K562 (cell line): Measurements from ENCODE around the gene ATP13A1. TPM values are rescaled to one million over a fixed set of nuclear protein-coding genes. Genes with fewer than 3 reads are reported as not detected.

Experiments used
- FOXA1 ChIP-seq: fragments of 450-650 bp; IDR thresholded peaks from 2 replicates; pipeline ENCODE4 v1.6.1; 2016; ENCODE audit warnings: mild to moderate bottlenecking, borderline replicate concordance
- FOXP1 ChIP-seq: sonication (generic); formaldehyde crosslinking; IDR thresholded peaks from 2 replicates; pipeline ENCODE4 v1.8.0; 2022; ENCODE audit warnings: mild to moderate bottlenecking, missing genetic modification reagents
- GATAD2B ChIP-seq: fragments of 450-650 bp; IDR thresholded peaks from 2 replicates; pipeline ENCODE4 v1.6.1; 2017; ENCODE audit warnings: mild to moderate bottlenecking, borderline replicate concordance
- HLTF ChIP-seq: fragments of 450-650 bp; IDR thresholded peaks from 2 replicates; pipeline ENCODE4 v1.6.1; 2016
- HNRNPUL1 ChIP-seq: fragments of 200-400 bp; formaldehyde crosslinking; IDR thresholded peaks from 2 replicates; pipeline ENCODE4 v1.6.1; 2017; ENCODE audit warnings: low read length
- MYBL2 ChIP-seq, 2 experiments: fragments of 450-650 bp in 1 of 2; sonication (generic) in 1 of 2; formaldehyde crosslinking in 1 of 2; IDR thresholded peaks; 2 replicates each; pipeline versions ENCODE4 v1.6.1 to v1.8.1; 2017 to 2022; ENCODE audit warnings: borderline replicate concordance in 1 of 2, inconsistent platforms in 1 of 2, low read depth in 1 of 2, mild to moderate bottlenecking in 1 of 2, missing genetic modification reagents in 1 of 2, moderate library complexity in 1 of 2
- MYNN ChIP-seq, 2 experiments: sonication (generic); formaldehyde crosslinking in 1 of 2; IDR thresholded peaks; 2 replicates each; pipeline versions ENCODE4 v1.5.0 to v1.6.1; 2016 to 2020; ENCODE audit warnings: antibody characterized with exemption in 1 of 2, missing genetic modification reagents in 1 of 2
- PCBP1 ChIP-seq: fragments of 200-400 bp; formaldehyde crosslinking; IDR thresholded peaks from 2 replicates; pipeline ENCODE4 v1.6.1; 2018; ENCODE audit warnings: mild to moderate bottlenecking, low read depth, low read length; ENCODE audit not compliant: poor library complexity, severe bottlenecking
- PHF8 ChIP-seq: fragments of 200-600 bp; sonication (generic); IDR thresholded peaks from 2 replicates; pipeline ENCODE4 v1.6.1; 2012; ENCODE audit warnings: mixed run types, mild to moderate bottlenecking, inconsistent platforms, low read length, moderate library complexity, borderline replicate concordance
- PURB ChIP-seq: sonication (generic); formaldehyde crosslinking; IDR thresholded peaks from 2 replicates; pipeline ENCODE4 v1.9.0; 2021; ENCODE audit warnings: low read depth, mild to moderate bottlenecking, missing genetic modification reagents
- SREBF2 ChIP-seq: sonication (generic); formaldehyde crosslinking; IDR thresholded peaks from 2 replicates; pipeline ENCODE4 v1.4.0; 2020; ENCODE audit warnings: mild to moderate bottlenecking, missing genetic modification reagents
- TAF1 ChIP-seq: IDR thresholded peaks from 2 replicates; pipeline ENCODE4 v1.6.1; 2011; ENCODE audit warnings: mild to moderate bottlenecking, low read length, moderate library complexity; ENCODE audit not compliant: insufficient read depth, control insufficient read depth, severe bottlenecking; ENCODE audit errors: extremely low read depth
- TEAD2 ChIP-seq: fragments of 450-650 bp; IDR thresholded peaks from 2 replicates; pipeline ENCODE4 v1.6.1; 2016; ENCODE audit warnings: missing genetic modification characterization, control low read depth, missing compliant biosample characterization
- polyA plus RNA-seq, 8 experiments: library from polyadenylated mRNA; depleted of rRNA in 4 of 8; stranded (reverse) in 5 of 8; unstranded in 3 of 8; fragments of >200 nt; fragmentation: Nextera tagmentation in 2 of 8; fragmentation: Illumina TruSeq in 1 of 8; extraction: Ambion mirVana in 2 of 8; extraction: Trizol in 1 of 8; gene quantifications; 2 replicates each; pipeline versions ENCODE4 v1.2.1 to v1.2.3, GENCODE V29; 2011 to 2014; ENCODE audit warnings: inconsistent platforms in 1 of 8, missing spikeins in 1 of 8
- total RNA-seq, 7 experiments: library from RNA; depleted of rRNA in 6 of 7; stranded (reverse); fragments of >200 nt in 6 of 7; fragmentation: Illumina TruSeq in 2 of 7; extraction: Trizol in 2 of 7; gene quantifications; 2 replicates each; pipeline versions ENCODE4 v1.2.1 to v1.2.3, GENCODE V29; 2011 to 2021; ENCODE audit warnings: low replicate concordance in 1 of 7
- TF ChIP-seq, protein P1 (sequence below): fragments of 450-650 bp; formaldehyde crosslinking; IDR thresholded peaks from 2 replicates; pipeline ENCODE4 v1.4.0; 2022; ENCODE audit warnings: missing genetic modification characterization
- TF ChIP-seq, protein P2 (sequence below): sonication (generic); formaldehyde crosslinking; IDR thresholded peaks from 2 replicates; pipeline ENCODE4 v1.5.0; 2020; ENCODE audit warnings: missing genetic modification reagents
- TF ChIP-seq, protein P3 (sequence below): fragments of 450-650 bp; IDR thresholded peaks from 2 replicates; pipeline ENCODE4 v1.6.1; 2018; ENCODE audit warnings: mild to moderate bottlenecking, low read depth; ENCODE audit not compliant: partially characterized antibody
- TF ChIP-seq, protein P4 (sequence below): fragments of 250-450 bp; sonication (Bioruptor Pico); IDR thresholded peaks from 2 replicates; pipeline ENCODE4 v1.8.0; 2022; ENCODE audit warnings: inconsistent platforms, mild to moderate bottlenecking, moderate library complexity, borderline replicate concordance
- TF ChIP-seq, protein P5 (sequence below): fragments of 450-650 bp; IDR thresholded peaks from 2 replicates; pipeline ENCODE4 v1.6.1; 2017; ENCODE audit warnings: mild to moderate bottlenecking, moderate library complexity

ATP13A1 gene
- total and polyA plus RNA-seq, 9 of the 15 experiments (the other 6 are each of a cell fraction or from before 2014, with no cell fraction given): 0.90 to 83.8 (median 23.1) TPM

DNA sequence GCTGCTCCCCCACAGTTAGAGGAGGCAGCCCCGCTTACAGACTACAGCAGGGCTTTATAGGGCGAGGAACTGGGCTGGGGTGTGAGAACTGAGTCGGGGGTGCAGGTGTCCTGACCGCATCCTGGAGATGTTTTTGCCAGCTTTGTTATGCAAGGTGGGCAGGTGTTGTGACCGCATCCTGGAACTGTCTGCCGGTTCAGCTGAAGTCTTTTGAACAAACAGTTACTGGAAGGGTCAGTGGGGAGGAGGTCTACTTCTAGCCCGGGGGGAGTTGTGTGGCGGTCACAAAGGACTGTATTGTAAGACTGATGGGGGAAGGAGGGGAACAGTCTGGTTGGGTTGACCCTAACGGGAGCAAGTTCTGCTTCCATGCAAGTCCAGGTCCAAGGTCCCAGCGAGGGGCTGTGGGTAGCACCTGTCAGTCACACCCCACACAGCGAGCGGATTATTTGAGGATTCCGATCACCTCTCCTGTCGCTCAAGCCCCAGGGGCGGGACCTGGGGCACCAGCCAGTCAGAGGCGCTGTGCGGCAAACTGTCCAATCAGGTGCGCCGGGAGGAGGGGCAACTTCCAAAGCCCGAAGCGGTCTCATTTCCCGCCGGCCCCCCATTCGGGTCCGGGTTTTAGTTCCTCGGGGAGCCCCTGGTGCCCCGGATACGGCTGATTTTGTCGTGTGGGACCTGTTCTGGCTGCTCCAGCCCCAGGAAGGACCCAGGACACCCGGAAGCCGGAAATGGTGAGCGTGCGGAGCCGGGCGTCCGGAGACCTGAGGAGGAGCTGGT is 4.9 kb upstream of the ATP13A1 start, which contains the start of gene ZNF101 (continued):
- TF ChIP-seq, protein P1, sequence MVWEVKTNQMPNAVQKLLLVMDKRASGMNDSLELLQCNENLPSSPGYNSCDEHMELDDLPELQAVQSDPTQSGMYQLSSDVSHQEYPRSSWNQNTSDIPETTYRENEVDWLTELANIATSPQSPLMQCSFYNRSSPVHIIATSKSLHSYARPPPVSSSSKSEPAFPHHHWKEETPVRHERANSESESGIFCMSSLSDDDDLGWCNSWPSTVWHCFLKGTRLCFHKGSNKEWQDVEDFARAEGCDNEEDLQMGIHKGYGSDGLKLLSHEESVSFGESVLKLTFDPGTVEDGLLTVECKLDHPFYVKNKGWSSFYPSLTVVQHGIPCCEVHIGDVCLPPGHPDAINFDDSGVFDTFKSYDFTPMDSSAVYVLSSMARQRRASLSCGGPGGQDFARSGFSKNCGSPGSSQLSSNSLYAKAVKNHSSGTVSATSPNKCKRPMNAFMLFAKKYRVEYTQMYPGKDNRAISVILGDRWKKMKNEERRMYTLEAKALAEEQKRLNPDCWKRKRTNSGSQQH (CRISPR knock-in tag): no peak
- TF ChIP-seq, protein P2, sequence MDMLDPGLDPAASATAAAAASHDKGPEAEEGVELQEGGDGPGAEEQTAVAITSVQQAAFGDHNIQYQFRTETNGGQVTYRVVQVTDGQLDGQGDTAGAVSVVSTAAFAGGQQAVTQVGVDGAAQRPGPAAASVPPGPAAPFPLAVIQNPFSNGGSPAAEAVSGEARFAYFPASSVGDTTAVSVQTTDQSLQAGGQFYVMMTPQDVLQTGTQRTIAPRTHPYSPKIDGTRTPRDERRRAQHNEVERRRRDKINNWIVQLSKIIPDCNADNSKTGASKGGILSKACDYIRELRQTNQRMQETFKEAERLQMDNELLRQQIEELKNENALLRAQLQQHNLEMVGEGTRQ: no peak
- TF ChIP-seq, protein P3, sequence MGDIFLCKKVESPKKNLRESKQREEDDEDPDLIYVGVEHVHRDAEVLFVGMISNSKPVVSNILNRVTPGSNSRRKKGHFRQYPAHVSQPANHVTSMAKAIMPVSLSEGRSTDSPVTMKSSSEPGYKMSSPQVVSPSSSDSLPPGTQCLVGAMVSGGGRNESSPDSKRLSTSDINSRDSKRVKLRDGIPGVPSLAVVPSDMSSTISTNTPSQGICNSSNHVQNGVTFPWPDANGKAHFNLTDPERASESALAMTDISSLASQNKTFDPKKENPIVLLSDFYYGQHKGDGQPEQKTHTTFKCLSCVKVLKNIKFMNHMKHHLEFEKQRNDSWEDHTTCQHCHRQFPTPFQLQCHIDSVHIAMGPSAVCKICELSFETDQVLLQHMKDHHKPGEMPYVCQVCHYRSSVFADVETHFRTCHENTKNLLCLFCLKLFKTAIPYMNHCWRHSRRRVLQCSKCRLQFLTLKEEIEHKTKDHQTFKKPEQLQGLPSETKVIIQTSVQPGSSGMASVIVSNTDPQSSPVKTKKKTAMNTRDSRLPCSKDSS: no peak
- TF ChIP-seq PURB (CRISPR knock-in tag): no peak
- TF ChIP-seq SREBF2 (CRISPR knock-in tag): no peak
- TF ChIP-seq FOXP1: no peak
- TF ChIP-seq MYNN (IDR thresholded peaks at IDR 0.05): no peak
- no peak for TF ChIP-seq MYNN (CRISPR knock-in tag; IDR thresholded peaks at IDR 0.05)
- TF ChIP-seq HNRNPUL1: no peak
- peak; percentile 84 for TF ChIP-seq TAF1
- no peak for TF ChIP-seq HLTF
- TF ChIP-seq FOXA1: no peak
- TF ChIP-seq, protein P4, sequence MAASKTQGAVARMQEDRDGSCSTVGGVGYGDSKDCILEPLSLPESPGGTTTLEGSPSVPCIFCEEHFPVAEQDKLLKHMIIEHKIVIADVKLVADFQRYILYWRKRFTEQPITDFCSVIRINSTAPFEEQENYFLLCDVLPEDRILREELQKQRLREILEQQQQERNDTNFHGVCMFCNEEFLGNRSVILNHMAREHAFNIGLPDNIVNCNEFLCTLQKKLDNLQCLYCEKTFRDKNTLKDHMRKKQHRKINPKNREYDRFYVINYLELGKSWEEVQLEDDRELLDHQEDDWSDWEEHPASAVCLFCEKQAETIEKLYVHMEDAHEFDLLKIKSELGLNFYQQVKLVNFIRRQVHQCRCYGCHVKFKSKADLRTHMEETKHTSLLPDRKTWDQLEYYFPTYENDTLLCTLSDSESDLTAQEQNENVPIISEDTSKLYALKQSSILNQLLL (CRISPR knock-in tag): no peak
- TF ChIP-seq TEAD2: no peak
- no peak for TF ChIP-seq GATAD2B
- peak; percentile 82 for TF ChIP-seq PHF8
- TF ChIP-seq MYBL2 (IDR thresholded peaks at IDR 0.05; ENCODE audit: low read depth): no peak
- no peak for TF ChIP-seq MYBL2 (CRISPR knock-in tag; IDR thresholded peaks at IDR 0.05; ENCODE audit: borderline replicate concordance)
- TF ChIP-seq PCBP1: no peak
- TF ChIP-seq, protein P5, sequence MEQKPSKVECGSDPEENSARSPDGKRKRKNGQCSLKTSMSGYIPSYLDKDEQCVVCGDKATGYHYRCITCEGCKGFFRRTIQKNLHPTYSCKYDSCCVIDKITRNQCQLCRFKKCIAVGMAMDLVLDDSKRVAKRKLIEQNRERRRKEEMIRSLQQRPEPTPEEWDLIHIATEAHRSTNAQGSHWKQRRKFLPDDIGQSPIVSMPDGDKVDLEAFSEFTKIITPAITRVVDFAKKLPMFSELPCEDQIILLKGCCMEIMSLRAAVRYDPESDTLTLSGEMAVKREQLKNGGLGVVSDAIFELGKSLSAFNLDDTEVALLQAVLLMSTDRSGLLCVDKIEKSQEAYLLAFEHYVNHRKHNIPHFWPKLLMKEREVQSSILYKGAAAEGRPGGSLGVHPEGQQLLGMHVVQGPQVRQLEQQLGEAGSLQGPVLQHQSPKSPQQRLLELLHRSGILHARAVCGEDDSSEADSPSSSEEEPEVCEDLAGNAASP: no peak
